Astrocyte (in vitro differentiated cells and primary cell): Measurements from ENCODE around the gene PTPRN2. TPM values are rescaled to one million over a fixed set of nuclear protein-coding genes. Genes with fewer than 3 reads are reported as not detected.

ENCODE experiments used
- DNase-seq: peaks from one replicate; pipeline ENCODE4 v3.0.0-alpha.2; 2010; ENCODE audit warnings: low read depth
- FAIRE-seq: peaks from 2 replicates; lab custom pipeline; 2011; peaks lifted over from hg19 to GRCh38; lab: Jason Lieb, UNC
- H2AFZ ChIP-seq: 2 replicates; pipeline ENCODE4 v1.6.0; 2012; ENCODE audit warnings: low read depth, low read length, inconsistent platforms
- H3K27ac ChIP-seq: 2 replicates; pipeline ENCODE4 v1.5.1; 2011; ENCODE audit warnings: low read depth, low read length, inconsistent platforms
- H3K27me3 ChIP-seq: 2 replicates; pipeline ENCODE4 v1.6.0; 2011; ENCODE audit warnings: low read length, inconsistent platforms; ENCODE audit not compliant: insufficient read depth
- H3K36me3 ChIP-seq: 2 replicates; pipeline ENCODE4 v1.5.1; 2011; ENCODE audit warnings: low read length, inconsistent platforms; ENCODE audit not compliant: insufficient read depth
- H3K4me1 ChIP-seq: 2 replicates; pipeline ENCODE4 v1.5.1; 2011; ENCODE audit warnings: low read length, inconsistent platforms; ENCODE audit not compliant: insufficient read depth
- H3K4me2 ChIP-seq: 2 replicates; pipeline ENCODE4 v1.6.0; 2012; ENCODE audit warnings: low read length, inconsistent platforms
- H3K4me3 ChIP-seq: 2 replicates; pipeline ENCODE4 v1.5.1; 2011; ENCODE audit warnings: low read depth, mild to moderate bottlenecking, low read length, inconsistent platforms; ENCODE audit not compliant: insufficient read depth
- H3K79me2 ChIP-seq: 2 replicates; pipeline ENCODE4 v1.6.0; 2012; ENCODE audit warnings: mild to moderate bottlenecking, low read length, inconsistent platforms; ENCODE audit not compliant: insufficient read depth
- H3K9ac ChIP-seq: 2 replicates; pipeline ENCODE4 v1.6.0; 2012; ENCODE audit warnings: mild to moderate bottlenecking, low read length, inconsistent platforms
- H3K9me3 ChIP-seq: 2 replicates; pipeline ENCODE4 v1.5.1; 2012; ENCODE audit warnings: low read depth, mild to moderate bottlenecking, low read length, inconsistent platforms; ENCODE audit not compliant: insufficient read depth
- H4K20me1 ChIP-seq: 2 replicates; pipeline ENCODE4 v1.6.0; 2012; ENCODE audit warnings: low read length, inconsistent platforms; ENCODE audit not compliant: insufficient read depth
- H3K27ac Mint-ChIP-seq: one replicate; pipeline ENCODE4 v1.8.0; 2021; ENCODE audit warnings: mild to moderate bottlenecking, mixed read lengths; ENCODE audit not compliant: unreplicated experiment
- H3K27me3 Mint-ChIP-seq: one replicate; pipeline ENCODE4 v1.8.0; 2021; ENCODE audit warnings: low read depth, mixed read lengths; ENCODE audit not compliant: unreplicated experiment
- H3K36me3 Mint-ChIP-seq: one replicate; pipeline ENCODE4 v1.8.0; 2021; ENCODE audit warnings: low read depth, mixed read lengths; ENCODE audit not compliant: unreplicated experiment
- H3K4me1 Mint-ChIP-seq: one replicate; pipeline ENCODE4 v1.8.0; 2021; ENCODE audit warnings: low read depth, mixed read lengths; ENCODE audit not compliant: unreplicated experiment
- H3K4me3 Mint-ChIP-seq: one replicate; pipeline ENCODE4 v1.8.0; 2021; ENCODE audit warnings: mild to moderate bottlenecking, moderate library complexity, mixed read lengths; ENCODE audit not compliant: unreplicated experiment
- H3K9me3 Mint-ChIP-seq: one replicate; pipeline ENCODE4 v1.8.0; 2021; ENCODE audit warnings: mild to moderate bottlenecking, mixed read lengths; ENCODE audit not compliant: unreplicated experiment
- EZH2 ChIP-seq: IDR thresholded peaks from 2 replicates; pipeline ENCODE4 v1.6.1; 2012; ENCODE audit warnings: mild to moderate bottlenecking, low read length, inconsistent platforms; ENCODE audit not compliant: insufficient read depth
- total RNA-seq: library from RNA; stranded (reverse); gene quantifications from 2 replicates; pipeline ENCODE4 v1.2.1, GENCODE V29; 2021
- TF ChIP-seq, protein P1 (sequence below): IDR thresholded peaks from 2 replicates; pipeline ENCODE4 v1.5.1; 2011; ENCODE audit warnings: low read depth, mild to moderate bottlenecking, inconsistent platforms, low read length, moderate library complexity; ENCODE audit not compliant: insufficient read depth

PTPRN2 gene
- total RNA-seq, 1 donor from 2014 or later = 0.09 TPM

DNA sequence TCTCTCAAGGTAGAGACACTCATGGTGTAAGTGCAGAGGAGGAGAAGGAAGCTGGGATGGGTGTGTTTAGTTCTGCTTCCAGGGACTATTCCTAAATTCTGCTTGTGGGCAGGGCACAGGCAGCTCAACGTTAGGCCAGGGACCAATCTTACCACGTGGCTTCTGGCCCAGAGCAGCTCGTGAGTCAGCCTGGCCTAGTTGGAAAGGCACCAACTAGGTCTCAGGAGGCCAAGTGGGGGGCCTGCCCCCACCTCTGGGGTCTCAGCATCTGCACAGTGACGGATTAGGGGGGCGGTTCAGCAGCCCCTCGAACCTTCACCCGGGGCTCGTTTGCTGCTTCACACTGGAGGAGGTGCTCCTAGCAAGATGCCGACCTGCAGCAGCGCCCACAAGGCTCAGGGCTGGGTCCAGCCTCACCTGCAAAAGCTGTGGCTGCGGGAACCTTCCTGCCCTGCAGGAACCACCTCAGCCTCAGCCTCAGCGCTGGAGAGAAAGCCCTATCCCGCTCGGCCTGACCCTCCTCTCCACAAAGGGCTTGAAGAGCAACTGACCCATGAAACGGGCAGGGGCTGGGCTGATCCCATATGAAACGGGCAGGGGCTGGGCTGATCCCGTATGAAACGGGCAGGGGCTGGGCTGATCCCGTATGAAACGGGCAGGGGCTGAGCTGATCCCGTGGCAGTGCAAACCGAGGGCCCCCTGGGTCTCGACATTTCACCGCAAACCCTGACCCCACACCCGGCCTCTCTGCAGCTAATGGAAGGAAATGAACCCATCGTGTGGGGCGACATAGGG, 803.4 kb downstream of the PTPRN2 start:
- Histone ChIP-seq H3K9me3 (no peaks in the 10 kb centered on the region), H3K9ac (no peak overlapping the region), H3K79me2 (no peaks in the 10 kb centered on the region), H3K4me1 (no peaks in the 10 kb centered on the region), H3K27ac (no peak overlapping the region), H2AFZ (no peak overlapping the region), H4K20me1 (no peaks in the 10 kb centered on the region), H3K27me3 (no peaks in the 10 kb centered on the region), H3K4me3 (no peak overlapping the region), H3K4me2 (no peak overlapping the region), H3K36me3 (no peaks in the 10 kb centered on the region)
- no peak for DNase-seq
- Mint-ChIP-seq H3K4me1 (no peaks in the 10 kb centered on the region), H3K36me3 (no peaks in the 10 kb centered on the region), H3K27me3 (no peaks in the 10 kb centered on the region), H3K27ac (no peak overlapping the region), H3K4me3 (no peak overlapping the region), H3K9me3 (peaks cover 13% of the 10 kb centered on the region)
- FAIRE-seq = no peak
- TF ChIP-seq, protein P1, sequence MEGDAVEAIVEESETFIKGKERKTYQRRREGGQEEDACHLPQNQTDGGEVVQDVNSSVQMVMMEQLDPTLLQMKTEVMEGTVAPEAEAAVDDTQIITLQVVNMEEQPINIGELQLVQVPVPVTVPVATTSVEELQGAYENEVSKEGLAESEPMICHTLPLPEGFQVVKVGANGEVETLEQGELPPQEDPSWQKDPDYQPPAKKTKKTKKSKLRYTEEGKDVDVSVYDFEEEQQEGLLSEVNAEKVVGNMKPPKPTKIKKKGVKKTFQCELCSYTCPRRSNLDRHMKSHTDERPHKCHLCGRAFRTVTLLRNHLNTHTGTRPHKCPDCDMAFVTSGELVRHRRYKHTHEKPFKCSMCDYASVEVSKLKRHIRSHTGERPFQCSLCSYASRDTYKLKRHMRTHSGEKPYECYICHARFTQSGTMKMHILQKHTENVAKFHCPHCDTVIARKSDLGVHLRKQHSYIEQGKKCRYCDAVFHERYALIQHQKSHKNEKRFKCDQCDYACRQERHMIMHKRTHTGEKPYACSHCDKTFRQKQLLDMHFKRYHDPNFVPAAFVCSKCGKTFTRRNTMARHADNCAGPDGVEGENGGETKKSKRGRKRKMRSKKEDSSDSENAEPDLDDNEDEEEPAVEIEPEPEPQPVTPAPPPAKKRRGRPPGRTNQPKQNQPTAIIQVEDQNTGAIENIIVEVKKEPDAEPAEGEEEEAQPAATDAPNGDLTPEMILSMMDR = no peak
- no peak for TF ChIP-seq EZH2

GRCh38 chr7:157782041-157782440, 805.6 kb downstream of the PTPRN2 start:
- H3K4me1 Mint-ChIP-seq = no peaks in the 10 kb centered on the region

More at GRCh38 chr7:157782041-157782440, 805.6 kb downstream of the PTPRN2 start:
- H3K36me3 ChIP-seq = no peaks in the 10 kb centered on the region
- no peak overlapping the region for H3K4me3 ChIP-seq
- no peaks in the 10 kb centered on the region for H4K20me1 ChIP-seq
- no peaks in the 10 kb centered on the region for H3K9me3 ChIP-seq
- no peak overlapping the region for H3K27ac ChIP-seq
- H3K27me3 ChIP-seq = no peaks in the 10 kb centered on the region
- Mint-ChIP-seq H3K36me3 (no peaks in the 10 kb centered on the region), H3K27me3 (no peaks in the 10 kb centered on the region), H3K4me3 (no peak overlapping the region), H3K9me3 (peaks cover 16% of the 10 kb centered on the region), H3K27ac (no peak overlapping the region)
- no peaks in the 10 kb centered on the region for H3K4me1 ChIP-seq
- no peak overlapping the region for H3K4me2 ChIP-seq
- H2AFZ ChIP-seq = no peak overlapping the region
- no peak for DNase-seq
- H3K79me2 ChIP-seq = no peaks in the 10 kb centered on the region
- no peak for TF ChIP-seq EZH2
- TF ChIP-seq, protein P1 = no peak
- no peak for FAIRE-seq
- no peak overlapping the region for H3K9ac ChIP-seq
